ENCODE data around the gene ZNF646.

ZNF646 gene

GRCh38 chr16:31130899-31131298 lies 56.7 kb downstream of the ZNF646 start:
- TF ChIP-seq CTCF (IDR thresholded peaks at IDR 0.05; ENCODE audit: insufficient read depth, missing control alignments) = no peak
- FAIRE-seq (no peak), DNase-seq (ENCODE audit: insufficient read length, low spot score) (no peak)

GRCh38 chr16:31131416-31131815 lies 57.2 kb downstream of the ZNF646 start:
- TF ChIP-seq CTCF (IDR thresholded peaks at IDR 0.05; ENCODE audit: insufficient read depth, missing control alignments) = no peak
- FAIRE-seq = no peak
- no peak for DNase-seq (ENCODE audit: insufficient read length, low spot score)

- no peak for FAIRE-seq
- no peak for TF ChIP-seq CTCF (IDR thresholded peaks at IDR 0.05; ENCODE audit: insufficient read depth, missing control alignments)
- DNase-seq (ENCODE audit: insufficient read length, low spot score) = no peak
Measured at GRCh38 chr16:31131841-31132271, 57.6 kb downstream of the ZNF646 start.

- DNase-seq (ENCODE audit: insufficient read length, low spot score) = no peak
- no peak for FAIRE-seq
- TF ChIP-seq CTCF (IDR thresholded peaks at IDR 0.05; ENCODE audit: insufficient read depth, missing control alignments) = no peak
Measured at GRCh38 chr16:31132303-31132979, 58.2 kb downstream of the ZNF646 start.

- FAIRE-seq (no peak), DNase-seq (ENCODE audit: insufficient read length, low spot score) (no peak)
- TF ChIP-seq CTCF (IDR thresholded peaks at IDR 0.05; ENCODE audit: insufficient read depth, missing control alignments) = no peak
Measured at GRCh38 chr16:31133046-31133501, 58.9 kb downstream of the ZNF646 start.

All from D721Med (cell line).